Activated naive CD4-positive, alpha-beta T cell treated with anti-CD3 and anti-CD28 coated beads, Interleukin-2, amount 10 ng/mL, durations not matched to agents 7 days and 5 days (primary cell): ENCODE results near the gene NR6A1.
A peak's percentile ranks its signal among the peaks of the same experiment; 100 is the strongest.

ENCODE experiments used
- CTCF ChIA-PET: fragments of 350-600 bp; sonication (Branson Sonifier 250); formaldehyde crosslinking; loops from one replicate; lab custom pipeline; 2021; ENCODE audit warnings: antibody characterized with exemption; lab: Charles Lee
- DNase-seq: peaks from one replicate; pipeline ENCODE4 v3.0.0-alpha.2; 2020
- H3K27ac Mint-ChIP-seq: one replicate; pipeline ENCODE4 v1.8.0; 2021; ENCODE audit warnings: mild to moderate bottlenecking, moderate library complexity, mixed read lengths
- H3K27me3 Mint-ChIP-seq: one replicate; pipeline ENCODE4 v1.8.0; 2021; ENCODE audit warnings: mild to moderate bottlenecking, mixed read lengths
- H3K36me3 Mint-ChIP-seq: one replicate; pipeline ENCODE4 v1.8.0; 2021; ENCODE audit warnings: mixed read lengths
- H3K4me1 Mint-ChIP-seq: one replicate; pipeline ENCODE4 v1.8.0; 2021; ENCODE audit warnings: mixed read lengths
- H3K4me3 Mint-ChIP-seq: one replicate; pipeline ENCODE4 v1.8.0; 2021; ENCODE audit warnings: mild to moderate bottlenecking, moderate library complexity, mixed read lengths
- H3K9me3 Mint-ChIP-seq: one replicate; pipeline ENCODE4 v1.8.0; 2021; ENCODE audit warnings: mixed read lengths

The NR6A1 gene

GRCh38 chr9:124789531-124789930 is 18.4 kb upstream of the NR6A1 start:
- Mint-ChIP-seq H3K4me1 (peaks cover 5% of the 10 kb centered on the region), H3K4me3 (no peak overlapping the region), H3K9me3 (no peaks in the 10 kb centered on the region), H3K27ac (no peak overlapping the region), H3K36me3 (no peaks in the 10 kb centered on the region), H3K27me3 (peaks cover 62% of the 10 kb centered on the region)
- DNase-seq: peak; percentile 0
- CTCF ChIA-PET: interaction anchor here (0.6 to 1.5 kb wide), 4 partner anchors 12 to 59 kb away, joined by 3 to 4 read pairs (median 3); partner anchors contain the start of gene OLFML2A

GRCh38 chr9:124788542-124789217 is 17.6 kb upstream of the NR6A1 start:
- no peak for DNase-seq
- Mint-ChIP-seq H3K27me3 (peaks cover 57% of the 10 kb centered on the region), H3K27ac (no peak overlapping the region), H3K4me3 (no peak overlapping the region), H3K9me3 (no peaks in the 10 kb centered on the region), H3K4me1 (peaks cover 5% of the 10 kb centered on the region), H3K36me3 (no peaks in the 10 kb centered on the region)
- CTCF ChIA-PET: interaction anchor here (1.5 kb wide), 1 partner anchor 11 kb away, joined by 4 read pairs; the partner anchor contains the start of gene OLFML2A

GRCh38 chr9:124786881-124787573 is 15.9 kb upstream of the NR6A1 start:
- peak; percentile 14 for DNase-seq
- Mint-ChIP-seq H3K27ac (no peak overlapping the region), H3K4me3 (no peak overlapping the region), H3K4me1 (peaks cover 5% of the 10 kb centered on the region), H3K27me3 (peaks cover 41% of the 10 kb centered on the region), H3K36me3 (no peaks in the 10 kb centered on the region), H3K9me3 (no peaks in the 10 kb centered on the region)
- CTCF ChIA-PET: interaction anchor here (0.7 kb wide), 1 partner anchor 12 kb away, joined by 3 read pairs; no protein-coding TSS in a partner anchor

GRCh38 chr9:124784509-124784908 is 13.4 kb upstream of the NR6A1 start:
- Mint-ChIP-seq H3K36me3 (no peaks in the 10 kb centered on the region), H3K27ac (no peak overlapping the region), H3K9me3 (no peaks in the 10 kb centered on the region), H3K4me1 (no peaks in the 10 kb centered on the region), H3K4me3 (no peak overlapping the region), H3K27me3 (peaks cover 34% of the 10 kb centered on the region)
- CTCF ChIA-PET: no interaction called here
- DNase-seq: no peak

GRCh38 chr9:124783830-124784229 is 12.7 kb upstream of the NR6A1 start:
- Mint-ChIP-seq H3K27ac (no peak overlapping the region), H3K36me3 (no peaks in the 10 kb centered on the region), H3K27me3 (peaks cover 37% of the 10 kb centered on the region), H3K4me3 (no peak overlapping the region), H3K9me3 (no peaks in the 10 kb centered on the region), H3K4me1 (no peaks in the 10 kb centered on the region)
- CTCF ChIA-PET: no interaction called here
- no peak for DNase-seq

GRCh38 chr9:124782661-124783574 is 11.8 kb upstream of the NR6A1 start:
- no peaks in the 10 kb centered on the region for H3K4me1 Mint-ChIP-seq
- no peaks in the 10 kb centered on the region for H3K36me3 Mint-ChIP-seq
- DNase-seq: no peak
- peaks cover 38% of the 10 kb centered on the region for H3K27me3 Mint-ChIP-seq
- no peaks in the 10 kb centered on the region for H3K9me3 Mint-ChIP-seq
- H3K4me3 Mint-ChIP-seq: no peak overlapping the region
- CTCF ChIA-PET: interaction anchor here (0.9 to 15.4 kb wide), 3 partner anchors 9 to 166 kb away, joined by 3 to 332 read pairs (median 3); partner anchors contain the start of gene WDR38
- no peak overlapping the region for H3K27ac Mint-ChIP-seq

GRCh38 chr9:124781967-124782660 is 11.0 kb upstream of the NR6A1 start:
- no peak for DNase-seq
- Mint-ChIP-seq H3K4me1 (no peaks in the 10 kb centered on the region), H3K27me3 (peaks cover 42% of the 10 kb centered on the region), H3K9me3 (no peaks in the 10 kb centered on the region), H3K4me3 (no peak overlapping the region), H3K36me3 (no peaks in the 10 kb centered on the region), H3K27ac (no peak overlapping the region)
- CTCF ChIA-PET: interaction anchor here (0.7 to 15.4 kb wide), 3 partner anchors 8 to 1773 kb away, joined by 3 to 332 read pairs (median 3); partner anchors contain the start of gene WDR38

GRCh38 chr9:124780757-124781151 is 9.6 kb upstream of the NR6A1 start:
- DNase-seq: no peak

GRCh38 chr9:124780060-124780756 is 9.1 kb upstream of the NR6A1 start:
- peaks cover 59% of the 10 kb centered on the region for H3K27me3 Mint-ChIP-seq
- no peak overlapping the region for H3K4me3 Mint-ChIP-seq
- no peak overlapping the region for H3K27ac Mint-ChIP-seq
- DNase-seq: no peak
- CTCF ChIA-PET: interaction anchor here (15.4 kb wide), 1 partner anchor 72 kb away, joined by 332 read pairs; the partner anchor contains the start of gene WDR38
- H3K36me3 Mint-ChIP-seq: no peaks in the 10 kb centered on the region
- peaks cover 11% of the 10 kb centered on the region for H3K4me1 Mint-ChIP-seq
- no peaks in the 10 kb centered on the region for H3K9me3 Mint-ChIP-seq

More at GRCh38 chr9:124780757-124781151, 9.6 kb upstream of the NR6A1 start:
- CTCF ChIA-PET: interaction anchor here (15.4 kb wide), 1 partner anchor 71 kb away, joined by 332 read pairs; the partner anchor contains the start of gene WDR38
- H3K4me1 Mint-ChIP-seq: peaks cover 10% of the 10 kb centered on the region
- peaks cover 53% of the 10 kb centered on the region for H3K27me3 Mint-ChIP-seq
- H3K9me3 Mint-ChIP-seq: no peaks in the 10 kb centered on the region
- no peaks in the 10 kb centered on the region for H3K36me3 Mint-ChIP-seq
- H3K4me3 Mint-ChIP-seq: no peak overlapping the region
- no peak overlapping the region for H3K27ac Mint-ChIP-seq

GRCh38 chr9:124779368-124780059 is 8.4 kb upstream of the NR6A1 start:
- Mint-ChIP-seq H3K27ac (no peak overlapping the region), H3K4me1 (peaks cover 13% of the 10 kb centered on the region)
- CTCF ChIA-PET: interaction anchor here (15.4 kb wide), 1 partner anchor 73 kb away, joined by 332 read pairs; the partner anchor contains the start of gene WDR38

GRCh38 chr9:124778575-124779367 is 7.7 kb upstream of the NR6A1 start:
- H3K27me3 Mint-ChIP-seq: peaks cover 72% of the 10 kb centered on the region
- CTCF ChIA-PET: interaction anchor here (15.4 kb wide), 1 partner anchor 73 kb away, joined by 332 read pairs; the partner anchor contains the start of gene WDR38
- H3K4me1 Mint-ChIP-seq: peaks cover 20% of the 10 kb centered on the region

More at GRCh38 chr9:124779368-124780059, 8.4 kb upstream of the NR6A1 start:
- Mint-ChIP-seq H3K4me3 (no peak overlapping the region), H3K27me3 (peaks cover 66% of the 10 kb centered on the region), H3K36me3 (no peaks in the 10 kb centered on the region), H3K9me3 (no peaks in the 10 kb centered on the region)
- DNase-seq: no peak

More at GRCh38 chr9:124778575-124779367, 7.7 kb upstream of the NR6A1 start:
- Mint-ChIP-seq H3K36me3 (no peaks in the 10 kb centered on the region), H3K9me3 (no peaks in the 10 kb centered on the region), H3K4me3 (no peak overlapping the region), H3K27ac (no peak overlapping the region)
- no peak for DNase-seq
